GM21526 (cell line): Measurements from ENCODE around the gene ATG5.

Experiments used
- ATAC-seq: cut with Tn5 transposase; IDR thresholded peaks from one replicate; pipeline ENCODE4 v1.9.1; 2021; ENCODE audit warnings: moderate library complexity; ENCODE audit not compliant: unreplicated experiment, low FRiP score

The ATG5 gene

DNA sequence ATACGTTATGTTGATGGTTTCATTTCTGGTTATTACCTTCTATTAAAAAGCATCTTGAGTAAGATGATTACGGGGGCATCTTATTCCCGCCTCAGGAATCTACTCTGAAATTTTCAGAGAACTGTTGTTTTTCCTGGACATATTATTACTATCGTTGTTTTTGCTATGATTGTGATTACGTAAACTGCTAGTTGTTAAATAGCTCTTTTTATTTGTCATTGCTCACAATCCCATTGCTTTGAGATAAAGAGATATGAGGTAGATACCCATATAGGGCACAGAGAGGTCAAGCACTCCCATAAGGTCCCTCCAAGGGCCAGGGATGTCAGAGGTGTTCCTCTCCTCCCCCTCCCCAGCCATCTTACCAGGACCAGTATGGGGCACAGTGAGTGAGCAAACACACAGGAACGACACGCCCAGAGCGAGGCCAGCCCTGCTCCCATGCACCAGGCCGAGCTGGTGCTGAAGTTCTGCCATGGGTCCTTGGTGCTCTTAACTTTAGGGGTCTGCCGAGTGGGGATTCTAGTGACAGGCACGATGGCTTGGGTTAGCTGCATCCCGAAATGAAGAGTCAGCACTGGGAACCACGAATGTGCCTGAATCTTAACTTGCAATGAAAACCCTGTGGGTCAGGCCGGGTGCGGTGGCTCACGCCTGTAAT lies 189.5 kb downstream of the ATG5 start:
- ATAC-seq = no peak

DNA sequence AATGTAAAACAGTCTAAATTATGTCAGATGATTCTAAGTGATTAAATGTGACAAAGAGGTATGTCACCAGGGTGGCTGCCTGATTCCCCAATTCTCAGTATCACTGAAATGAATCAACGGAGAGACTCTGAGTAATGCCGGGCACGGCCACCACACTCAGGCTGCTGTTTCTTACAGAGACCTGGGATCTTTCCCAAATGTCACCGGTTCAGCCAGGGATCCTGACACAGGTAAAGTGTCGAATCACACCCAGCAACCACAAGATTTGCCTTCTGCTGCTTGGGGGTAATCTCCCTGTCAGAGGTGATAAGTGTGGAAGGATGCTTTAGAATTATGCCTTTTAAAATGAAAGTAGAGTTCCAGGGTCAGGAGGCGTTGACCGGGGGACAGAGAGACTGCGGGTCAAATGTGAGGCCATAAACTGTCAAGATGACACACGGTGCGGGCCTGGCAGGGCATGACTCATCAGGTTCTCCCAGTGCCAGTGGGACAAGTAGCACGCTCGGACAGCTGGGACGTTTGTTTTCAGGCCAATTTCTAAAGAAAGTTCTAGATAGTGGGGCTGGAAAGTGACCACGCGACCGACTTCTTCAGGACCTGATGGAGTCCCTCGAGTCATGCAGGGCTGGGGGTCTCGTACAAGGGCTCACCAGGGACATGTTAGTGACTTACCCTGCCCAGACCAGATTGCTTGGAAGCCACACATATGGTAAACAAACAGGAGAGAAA lies 190.5 kb downstream of the ATG5 start:
- ATAC-seq = no peak
